Sigmoid colon (tissue), 7 donors: ENCODE data around the gene ERO1B. TPM values are rescaled to one million over a fixed set of nuclear protein-coding genes. Genes with fewer than 3 reads are reported as not detected.
A peak's percentile ranks its signal among the peaks of the same experiment; 100 is the strongest.

ENCODE experiments used
- DNase-seq: peaks from one replicate; pipeline ENCODE4 v3.0.0-alpha.2; 2019
- H3K27ac ChIP-seq, 4 donors: fragments of 200-600 bp; sonication (generic); one replicate each; pipeline ENCODE4 v1.5.1; 2016 to 2019; ENCODE audit warnings: mild to moderate bottlenecking in 1 of 4
- H3K27me3 ChIP-seq, 3 donors: fragments of 200-600 bp; sonication (generic); one replicate each; pipeline ENCODE4 v1.5.1; 2019; ENCODE audit warnings: mild to moderate bottlenecking in 1 of 3
- H3K36me3 ChIP-seq, 4 donors: fragments of 200-600 bp; sonication (generic); one replicate each; pipeline ENCODE4 v1.5.1; 2016 to 2019
- H3K4me1 ChIP-seq, 4 donors: fragments of 200-600 bp; sonication (generic); one replicate each; pipeline ENCODE4 v1.5.1; 2017 to 2019
- H3K4me3 ChIP-seq, 4 donors: fragments of 200-600 bp; sonication (generic); one replicate each; pipeline ENCODE4 v1.5.1; 2017 to 2019; ENCODE audit warnings: mild to moderate bottlenecking in 2 of 4, moderate library complexity in 1 of 4
- H3K9me3 ChIP-seq, 4 donors: fragments of 200-600 bp in 3 of 4; sonication (generic) in 3 of 4; one replicate each; pipeline versions ENCODE4 v1.5.1 to v1.6.1; 2013 to 2019
- CTCF ChIP-seq, 4 experiments: fragments of 450-650 bp in 3 of 4; fragments of 200-600 bp in 1 of 4; IDR thresholded peaks; one replicate each; pipeline ENCODE4 v1.5.1; 2016 to 2019; ENCODE audit warnings: antibody characterized with exemption in 4 of 4, mild to moderate bottlenecking in 3 of 4, moderate library complexity in 2 of 4
- EP300 ChIP-seq, 4 donors: sonication (generic); formaldehyde crosslinking; IDR thresholded peaks; one replicate each; pipeline ENCODE4 v1.6.1; 2017; ENCODE audit warnings: antibody characterized with exemption in 4 of 4
- POLR2A ChIP-seq, 2 donors: fragments of 450-650 bp; IDR thresholded peaks; one replicate each; pipeline ENCODE4 v1.6.1; 2016; ENCODE audit warnings: antibody characterized with exemption in 2 of 2, mild to moderate bottlenecking in 2 of 2, moderate library complexity in 2 of 2
- POLR2AphosphoS5 ChIP-seq, 4 donors: sonication (generic); formaldehyde crosslinking; IDR thresholded peaks; one replicate each; pipeline ENCODE4 v1.6.1; 2017; ENCODE audit warnings: antibody characterized with exemption in 4 of 4
- WGBS, 2 donors: extraction: QIAGEN DNeasy Blood & Tissue Kit; methylation state at CpG; one replicate each; pipeline ENCODE4 v1.1.7; 2013; 5-methylcytosine and 5-hydroxymethylcytosine counted together
- intact Hi-C: fragments of 100-400 bp; cut with DNase I; formaldehyde crosslinking; loops from one replicate; pipeline ENCODE4 v1.15.1; 2023
- polyA plus RNA-seq, 3 donors: library from polyadenylated mRNA; stranded (reverse); fragments of 200-250 nt; gene quantifications; one replicate each; pipeline ENCODE4 v1.2.3, GENCODE V29; 2013
- total RNA-seq, 4 donors: library from RNA; depleted of rRNA; stranded (reverse); fragments of >200 nt; gene quantifications; one replicate each; pipeline ENCODE4 v1.1.0, GENCODE V29; 2016
- donor health status: healthy with polysubstance abuse.
- donor health status: Bipolar disorder and iron deficiency.
- donor health status: healthy.

Gene ERO1B
- total and polyA plus RNA-seq, 7 donors, result 1.2 to 17.2 (median 9.0) TPM

GRCh38 chr1:236206548-236206947 is 75.2 kb downstream of the ERO1B start:
- Histone ChIP-seq H3K4me3 (no peak overlapping the region), H3K36me3 (peaks cover 0 to 13% (median 5%) of the 10 kb centered on the region in 4 donors), H3K4me1 (no peaks in the 10 kb centered on the region), H3K27me3 (no peaks in the 10 kb centered on the region), H3K9me3 (peaks cover 0 to 4% (median 0%) of the 10 kb centered on the region in 4 donors), H3K27ac (peak overlapping the region in 2 of 4 donors; percentile 7 to 14)
- DNase-seq, result peak; percentile 63
- intact Hi-C loops, result no loop called here
- TF ChIP-seq POLR2A (IDR thresholded peaks at IDR 0.05) (no peak), POLR2AphosphoS5 (IDR thresholded peaks at IDR 0.05) (peak in 2 of 4 donors; percentile 6 to 7)
- 77 to 88% methylated on average over 4 of the region's 4 CpGs for WGBS, 2 donors

GRCh38 chr1:236204656-236205055 is 77.1 kb downstream of the ERO1B start:
- Histone ChIP-seq H3K27me3 (no peaks in the 10 kb centered on the region), H3K36me3 (peaks cover 0 to 15% (median 7%) of the 10 kb centered on the region in 4 donors), H3K4me3 (no peak overlapping the region), H3K27ac (no peak overlapping the region), H3K4me1 (no peaks in the 10 kb centered on the region), H3K9me3 (peaks cover 0 to 8% (median 1%) of the 10 kb centered on the region in 4 donors)
- intact Hi-C loops, result no loop called here
- TF ChIP-seq POLR2AphosphoS5 (IDR thresholded peaks at IDR 0.05) (no peak), CTCF (IDR thresholded peaks at IDR 0.05) (no peak), POLR2A (IDR thresholded peaks at IDR 0.05) (no peak), EP300 (IDR thresholded peaks at IDR 0.05) (no peak)
- WGBS, 2 donors, result 93 to 94% methylated on average over 3 of the region's 3 CpGs
- no peak for DNase-seq

DNA sequence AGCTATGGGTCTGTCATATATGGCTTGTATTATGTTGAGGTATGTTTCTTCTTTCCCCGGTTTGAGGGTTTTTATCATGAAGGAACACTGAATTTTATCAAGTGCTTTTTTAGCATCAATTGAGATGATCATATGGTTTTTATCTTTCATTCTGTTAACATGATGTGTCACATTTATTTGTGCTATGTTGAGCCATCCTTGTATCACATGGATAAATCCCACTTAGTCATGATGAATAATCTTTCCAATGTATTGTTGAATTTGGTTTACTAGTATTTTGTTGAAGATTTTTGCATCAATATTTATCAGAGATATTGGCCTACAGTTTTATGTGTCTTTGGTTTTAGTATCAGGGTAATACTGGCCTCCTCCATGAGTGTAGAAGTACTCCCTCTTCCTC is 77.7 kb downstream of the ERO1B start:
- peaks cover 0 to 8% (median 1%) of the 10 kb centered on the region in 4 donors for H3K9me3 ChIP-seq
- intact Hi-C loops, result no loop called here
- 86 to 93% methylated on average over 1 of the region's 1 CpG for WGBS, 2 donors

DNA sequence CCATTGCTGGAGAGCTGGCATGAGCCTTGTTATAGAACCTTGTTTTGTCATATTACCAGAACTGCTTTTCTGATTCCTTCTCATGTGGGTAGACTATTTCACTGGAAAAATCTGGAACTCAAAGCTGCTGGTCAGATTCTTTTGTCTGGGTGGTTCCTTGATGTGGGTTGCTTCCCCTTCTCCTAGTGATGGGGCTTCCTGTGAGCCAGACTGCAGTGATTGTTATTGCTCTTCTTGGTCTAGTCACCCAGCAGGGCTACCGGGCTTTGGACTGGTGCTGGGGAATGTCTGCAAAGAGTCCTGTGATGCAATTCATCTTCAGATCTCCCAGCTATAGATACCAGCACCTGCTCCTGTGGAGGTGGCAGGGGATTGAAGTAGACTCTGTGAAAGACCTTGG is 80.0 kb downstream of the ERO1B start:
- DNase-seq, result no peak
- intact Hi-C loops, result no loop called here
- peaks cover 0 to 8% (median 1%) of the 10 kb centered on the region in 4 donors for H3K9me3 ChIP-seq

More for the DNA sequence above, 77.7 kb downstream of the ERO1B start:
- no peak overlapping the region for H3K27ac ChIP-seq
- H3K4me3 ChIP-seq, result no peak overlapping the region
- no peak for DNase-seq
- TF ChIP-seq EP300 (IDR thresholded peaks at IDR 0.05), result no peak
- TF ChIP-seq CTCF (IDR thresholded peaks at IDR 0.05), result no peak
- no peak for TF ChIP-seq POLR2A (IDR thresholded peaks at IDR 0.05)
- no peak for TF ChIP-seq POLR2AphosphoS5 (IDR thresholded peaks at IDR 0.05)
- H3K27me3 ChIP-seq, result no peaks in the 10 kb centered on the region
- peaks cover 0 to 14% (median 6%) of the 10 kb centered on the region in 4 donors for H3K36me3 ChIP-seq
- H3K4me1 ChIP-seq, result no peaks in the 10 kb centered on the region

GRCh38 chr1:236200925-236201324 is 80.8 kb downstream of the ERO1B start:
- no peak overlapping the region for H3K27ac ChIP-seq
- H3K27me3 ChIP-seq, result no peaks in the 10 kb centered on the region
- no peak for TF ChIP-seq CTCF (IDR thresholded peaks at IDR 0.05)
- TF ChIP-seq POLR2A (IDR thresholded peaks at IDR 0.05), result no peak
- no peak for TF ChIP-seq POLR2AphosphoS5 (IDR thresholded peaks at IDR 0.05)
- TF ChIP-seq EP300 (IDR thresholded peaks at IDR 0.05), result no peak
- peaks cover 0 to 26% (median 8%) of the 10 kb centered on the region in 4 donors for H3K36me3 ChIP-seq
- DNase-seq, result no peak
- H3K4me1 ChIP-seq, result no peaks in the 10 kb centered on the region
- H3K9me3 ChIP-seq, result peaks cover 0 to 8% (median 1%) of the 10 kb centered on the region in 4 donors
- H3K4me3 ChIP-seq, result no peak overlapping the region
- intact Hi-C loops, result no loop called here

More for the DNA sequence above, 80.0 kb downstream of the ERO1B start:
- no peaks in the 10 kb centered on the region for H3K27me3 ChIP-seq
- TF ChIP-seq POLR2A (IDR thresholded peaks at IDR 0.05) (no peak), POLR2AphosphoS5 (IDR thresholded peaks at IDR 0.05) (no peak), CTCF (IDR thresholded peaks at IDR 0.05) (no peak), EP300 (IDR thresholded peaks at IDR 0.05) (no peak)
- no peak overlapping the region for H3K27ac ChIP-seq
- peaks cover 0 to 26% (median 10%) of the 10 kb centered on the region in 4 donors for H3K36me3 ChIP-seq
- H3K4me1 ChIP-seq, result no peaks in the 10 kb centered on the region
- no peak overlapping the region for H3K4me3 ChIP-seq
- 93 to 100% methylated on average over 1 of the region's 1 CpG for WGBS, 2 donors
